ENCODE measurements around the gene TNNI2. TPM values are rescaled to one million over a fixed set of nuclear protein-coding genes. Genes with fewer than 3 reads are reported as not detected.

The TNNI2 gene
- 10 to 100 TPM; 17.4 to 63.6 (median 27.2) TPM for total RNA-seq

GRCh38 chr11:1838426-1839144 lies at the start of gene TNNI2:
Gene TNNI2 (plus strand): TSS chr11:1838981. CDS start chr11:1839697, 716 bp downstream.
- no peaks in the 10 kb centered on the region for H3K36me3 ChIP-seq
- peaks cover 78% of the 10 kb centered on the region for H3K4me1 ChIP-seq
- DNase-seq (ENCODE audit: low spot score in 2 of 2) = no peak
- no peak within 1 kb of the TSS for H3K4me3 ChIP-seq
- H3K27me3 ChIP-seq = no peaks in the 10 kb centered on the region
- no peaks in the 10 kb centered on the region for H3K9me3 ChIP-seq
- no peak for TF ChIP-seq EP300 (IDR thresholded peaks at IDR 0.05)
- no peak for TF ChIP-seq POLR2AphosphoS5 (IDR thresholded peaks at IDR 0.05)
- TF ChIP-seq POLR2A (IDR thresholded peaks at IDR 0.05) = no peak
- TF ChIP-seq CTCF (IDR thresholded peaks at IDR 0.05) = no peak
- 73% methylated on average over 30 of the region's 32 CpGs for WGBS
- H3K27ac ChIP-seq = no peak within 1 kb of the TSS

- Histone ChIP-seq H3K9me3 (no peaks in the 10 kb centered on the region), H3K36me3 (no peaks in the 10 kb centered on the region), H3K4me1 (no peaks in the 10 kb centered on the region), H3K4me3 (no peak overlapping the region), H3K27me3 (peaks cover 5% of the 10 kb centered on the region), H3K27ac (no peak overlapping the region)
- no peak for DNase-seq (ENCODE audit: low spot score in 2 of 2)
- 92% methylated on average over 6 of the region's 6 CpGs for WGBS
- TF ChIP-seq CTCF (IDR thresholded peaks at IDR 0.05) = no peak
- no peak for TF ChIP-seq POLR2A (IDR thresholded peaks at IDR 0.05)
- TF ChIP-seq EP300 (IDR thresholded peaks at IDR 0.05) = no peak
- no peak for TF ChIP-seq POLR2AphosphoS5 (IDR thresholded peaks at IDR 0.05)
Measured at GRCh38 chr11:1791912-1792311, 46.9 kb upstream of the TNNI2 start.

- Histone ChIP-seq H3K36me3 (no peaks in the 10 kb centered on the region), H3K4me3 (no peak overlapping the region), H3K27ac (no peak overlapping the region), H3K4me1 (no peaks in the 10 kb centered on the region), H3K27me3 (peaks cover 10% of the 10 kb centered on the region), H3K9me3 (no peaks in the 10 kb centered on the region)
- 70% methylated on average over 12 of the region's 12 CpGs for WGBS
- TF ChIP-seq EP300 (IDR thresholded peaks at IDR 0.05) (no peak), POLR2A (IDR thresholded peaks at IDR 0.05) (no peak), POLR2AphosphoS5 (IDR thresholded peaks at IDR 0.05) (no peak), CTCF (IDR thresholded peaks at IDR 0.05) (no peak)
- peak in 1 of 2 donors; percentile 52 for DNase-seq (ENCODE audit: low spot score in 2 of 2)
Measured at GRCh38 chr11:1792461-1792860, 46.3 kb upstream of the TNNI2 start.

- no peak for DNase-seq (ENCODE audit: low spot score in 2 of 2)
- Histone ChIP-seq H3K27me3 (peaks cover 10% of the 10 kb centered on the region), H3K36me3 (no peaks in the 10 kb centered on the region), H3K27ac (no peak overlapping the region), H3K4me3 (no peak overlapping the region), H3K4me1 (no peaks in the 10 kb centered on the region), H3K9me3 (no peaks in the 10 kb centered on the region)
- 41% methylated on average over 3 of the region's 3 CpGs for whole genome bisulfite sequencing
- TF ChIP-seq EP300 (IDR thresholded peaks at IDR 0.05) (no peak), CTCF (IDR thresholded peaks at IDR 0.05) (no peak), POLR2AphosphoS5 (IDR thresholded peaks at IDR 0.05) (no peak), POLR2A (IDR thresholded peaks at IDR 0.05) (no peak)
Measured at GRCh38 chr11:1793081-1793480, 45.7 kb upstream of the TNNI2 start.

GRCh38 chr11:1796413-1797011 lies 42.3 kb upstream of the TNNI2 start:
- Histone ChIP-seq H3K9me3 (no peaks in the 10 kb centered on the region), H3K27ac (no peak overlapping the region), H3K4me1 (no peaks in the 10 kb centered on the region), H3K36me3 (no peaks in the 10 kb centered on the region), H3K27me3 (peaks cover 10% of the 10 kb centered on the region), H3K4me3 (no peak overlapping the region)
- 51% methylated on average over 9 of the region's 12 CpGs for WGBS
- TF ChIP-seq POLR2AphosphoS5 (IDR thresholded peaks at IDR 0.05) = no peak
- no peak for TF ChIP-seq CTCF (IDR thresholded peaks at IDR 0.05)
- no peak for TF ChIP-seq POLR2A (IDR thresholded peaks at IDR 0.05)
- no peak for TF ChIP-seq EP300 (IDR thresholded peaks at IDR 0.05)
- no peak for DNase-seq (ENCODE audit: low spot score in 2 of 2)

Data from suprapubic skin (tissue), 4 donors.